ENCODE results near the gene TEX13C. TPM values are rescaled to one million over a fixed set of nuclear protein-coding genes. Genes with fewer than 3 reads are reported as not detected.

Gene TEX13C
- total RNA-seq (not detected), polyA plus RNA-seq (not detected)
- long read RNA-seq, donor 1: 0 reads
- long read RNA-seq, donor 2: 0 reads
- long read RNA-seq, donor 3: 0 reads
- long read RNA-seq, donor 4: 0 reads
- long read RNA-seq, donor 5: 0 reads

GRCh38 chrX:125319646-125320521 is at the start of gene TEX13C:
Gene TEX13C, plus strand, starts transcription at chrX:125319871. Its CDS starts 249 bp downstream, at chrX:125320120.
- Histone ChIP-seq H3K27me3 (ENCODE audit: control insufficient read depth in 3 of 3, insufficient read depth in 3 of 3, low read length in 2 of 3) (no peaks in the 10 kb centered on the region), H3K9ac (ENCODE audit: insufficient read depth in 1 of 2, low read length in 2 of 2) (no peak within 1 kb of the TSS), H3K4me3 (no peak within 1 kb of the TSS), H3K27ac (ENCODE audit: low read depth in 1 of 2, low read length in 1 of 2) (no peak within 1 kb of the TSS), H3K36me3 (ENCODE audit: control insufficient read depth in 4 of 4, insufficient read depth in 4 of 4, low read length in 4 of 4) (no peaks in the 10 kb centered on the region), H3K4me1 (ENCODE audit: control insufficient read depth in 5 of 5, insufficient read depth in 5 of 5, low read length in 5 of 5) (no peaks in the 10 kb centered on the region), H3K9me3 (ENCODE audit: control insufficient read depth in 4 of 4, insufficient read depth in 3 of 4, low read length in 3 of 4) (peaks cover 0 to 13% (median 0%) of the 10 kb centered on the region in 4 donors)
- no peak for DNase-seq
- 95 to 97% methylated on average over 43 to 45 of the region's 45 CpGs for WGBS, 2 donors
- TF ChIP-seq CTCF (IDR thresholded peaks at IDR 0.05; ENCODE audit: control extremely low read depth, extremely low read depth): no peak
- no peak for ATAC-seq (ENCODE audit: insufficient read depth, low FRiP score)

- Histone ChIP-seq H3K9ac (ENCODE audit: insufficient read depth in 1 of 2, low read length in 2 of 2) (no peak overlapping the region), H3K9me3 (ENCODE audit: control insufficient read depth in 4 of 4, insufficient read depth in 3 of 4, low read length in 3 of 4) (no peaks in the 10 kb centered on the region), H3K4me3 (no peak overlapping the region), H3K4me1 (ENCODE audit: control insufficient read depth in 5 of 5, insufficient read depth in 5 of 5, low read length in 5 of 5) (no peaks in the 10 kb centered on the region), H3K36me3 (ENCODE audit: control insufficient read depth in 4 of 4, insufficient read depth in 4 of 4, low read length in 4 of 4) (no peaks in the 10 kb centered on the region), H3K27ac (ENCODE audit: low read depth in 1 of 2, low read length in 1 of 2) (no peak overlapping the region), H3K27me3 (ENCODE audit: control insufficient read depth in 3 of 3, insufficient read depth in 3 of 3, low read length in 2 of 3) (no peaks in the 10 kb centered on the region)
- TF ChIP-seq CTCF (IDR thresholded peaks at IDR 0.05; ENCODE audit: control extremely low read depth, extremely low read depth): no peak
- 78 to 100% methylated on average over 3 of the region's 3 CpGs for WGBS, 2 donors
- ATAC-seq (ENCODE audit: insufficient read depth, low FRiP score): no peak
- no peak for DNase-seq
Measured at GRCh38 chrX:125287282-125287681, 32.4 kb upstream of the TEX13C start.

GRCh38 chrX:125288343-125288742 is 31.3 kb upstream of the TEX13C start:
- Histone ChIP-seq H3K36me3 (ENCODE audit: control insufficient read depth in 4 of 4, insufficient read depth in 4 of 4, low read length in 4 of 4) (no peaks in the 10 kb centered on the region), H3K9me3 (ENCODE audit: control insufficient read depth in 4 of 4, insufficient read depth in 3 of 4, low read length in 3 of 4) (no peaks in the 10 kb centered on the region), H3K27ac (ENCODE audit: low read depth in 1 of 2, low read length in 1 of 2) (no peak overlapping the region), H3K4me3 (no peak overlapping the region), H3K9ac (ENCODE audit: insufficient read depth in 1 of 2, low read length in 2 of 2) (no peak overlapping the region), H3K4me1 (ENCODE audit: control insufficient read depth in 5 of 5, insufficient read depth in 5 of 5, low read length in 5 of 5) (peaks cover 0 to under 1% (median 0%) of the 10 kb centered on the region in 5 donors), H3K27me3 (ENCODE audit: control insufficient read depth in 3 of 3, insufficient read depth in 3 of 3, low read length in 2 of 3) (no peaks in the 10 kb centered on the region)
- DNase-seq: no peak
- no peak for ATAC-seq (ENCODE audit: insufficient read depth, low FRiP score)
- WGBS, 2 donors: 88 to 96% methylated on average over 5 of the region's 5 CpGs
- TF ChIP-seq CTCF (IDR thresholded peaks at IDR 0.05; ENCODE audit: control extremely low read depth, extremely low read depth): no peak

All from lung (tissue), 16 donors.